HCT116 (cell line): Measurements from ENCODE around the gene EPS15. TPM values are rescaled to one million over a fixed set of nuclear protein-coding genes. Genes with fewer than 3 reads are reported as not detected.

ENCODE experiments used
- ATAC-seq: fragments of 200-7000 bp; cut with Tn5 transposase; 2 replicates; pipeline ENCODE4 v1.9.1; 2020; ENCODE audit warnings: mild to moderate bottlenecking, moderate library complexity
- BruUV-seq: library from RNA; stranded (reverse); fragments of 400-500 nt; replicated peaks from 2 replicates; lab custom pipeline; 2021; lab: Mats Ljungman, UMichigan
- CTCF ChIA-PET: fragments of 300-600 bp; sonication (Branson Sonifier 250); formaldehyde crosslinking; loops from one replicate; lab custom pipeline; 2021; ENCODE audit warnings: antibody characterized with exemption; lab: Charles Lee
- POLR2A ChIA-PET: fragments of 300-600, 350-600 bp; sonication (Branson Sonifier 250); formaldehyde crosslinking; loops from one replicate; lab custom pipeline; 2021; ENCODE audit warnings: antibody characterized with exemption; lab: Charles Lee
- RAD21 ChIA-PET, 2 experiments: fragments of 300-600 bp; sonication (Branson Sonifier 250); formaldehyde crosslinking; loops; one replicate each; lab custom pipeline; 2023; ENCODE audit warnings: low total read pairs in 2 of 2; ENCODE audit not compliant: uncharacterized antibody in 2 of 2, unreplicated experiment in 2 of 2, low non-redundant PET in 1 of 2; lab: Charles Lee
- DNase-seq: peaks from one replicate; pipeline ENCODE4 v3.0.0-alpha.2; 2010; ENCODE audit warnings: low read depth, low spot score
- H2AFZ ChIP-seq: fragments of 200-600 bp; shearing (Covaris generic), sonication (generic); 2 replicates; pipeline ENCODE4 v1.6.1; 2017; ENCODE audit warnings: low read depth, mixed run types, mixed read lengths, antibody characterized with exemption, low read length; ENCODE audit not compliant: poor library complexity, severe bottlenecking
- H3K27ac ChIP-seq: 2 replicates; pipeline ENCODE4 v1.5.1; 2012; ENCODE audit warnings: low read depth, low read length
- H3K27me3 ChIP-seq: fragments of 200-600 bp; sonication (generic); 2 replicates; pipeline ENCODE4 v1.6.1; 2016; ENCODE audit warnings: mixed run types, low read length, mixed read lengths; ENCODE audit not compliant: insufficient read depth
- H3K36me3 ChIP-seq, 2 experiments: fragments of 200-500 bp in 1 of 2; fragments of 200-600 bp in 1 of 2; sonication (Bioruptor generic) in 1 of 2; sonication (generic) in 1 of 2; 2 replicates each; pipeline versions ENCODE4 v1.5.1 to v1.6.1; 2014 to 2016; ENCODE audit warnings: low read length in 2 of 2, inconsistent platforms in 1 of 2, mixed read lengths in 1 of 2, mixed run types in 1 of 2; ENCODE audit not compliant: insufficient read depth in 2 of 2, control insufficient read depth in 1 of 2
- H3K4me1 ChIP-seq, 2 experiments: fragments of 200-600 bp in 1 of 2; sonication (generic) in 1 of 2; 2 replicates each; pipeline versions ENCODE4 v1.5.1 to v1.6.1; 2012 to 2017; ENCODE audit warnings: low read length in 2 of 2, inconsistent platforms in 1 of 2, mild to moderate bottlenecking in 1 of 2, mixed read lengths in 1 of 2, mixed run types in 1 of 2, moderate library complexity in 1 of 2; ENCODE audit not compliant: insufficient read depth in 2 of 2, control insufficient read depth in 1 of 2
- H3K4me2 ChIP-seq: fragments of 200-600 bp; sonication (generic); 2 replicates; pipeline ENCODE4 v1.6.1; 2017; ENCODE audit warnings: mixed run types, low read length, mixed read lengths
- H3K4me3 ChIP-seq, 2 experiments: fragments of 200-600 bp in 1 of 2; sonication (generic) in 1 of 2; replicated peaks in 1 of 2; 2 replicates each; pipeline ENCODE4 v1.5.1; 2011 to 2016; ENCODE audit warnings: low read length in 2 of 2, control low read depth in 1 of 2, low read depth in 1 of 2, mild to moderate bottlenecking in 1 of 2, mixed read lengths in 1 of 2, mixed run types in 1 of 2
- H3K79me2 ChIP-seq: fragments of 200-600 bp; sonication (generic); 2 replicates; pipeline ENCODE4 v1.6.1; 2017; ENCODE audit warnings: mild to moderate bottlenecking, mixed run types, low read length, moderate library complexity, mixed read lengths; ENCODE audit not compliant: insufficient read depth
- H3K9ac ChIP-seq: fragments of 200-600 bp; sonication (generic); 2 replicates; pipeline ENCODE4 v1.6.1; 2016; ENCODE audit warnings: low read length, mixed read lengths
- H3K9me2 ChIP-seq: fragments of 200-600 bp; sonication (generic), shearing (Covaris generic); 2 replicates; pipeline ENCODE4 v1.6.1; 2017; ENCODE audit warnings: mixed run types, mild to moderate bottlenecking, moderate library complexity; ENCODE audit not compliant: insufficient read depth
- H3K9me3 ChIP-seq, 2 experiments: fragments of 200-500 bp in 1 of 2; fragments of 200-600 bp in 1 of 2; sonication (Bioruptor generic) in 1 of 2; sonication (generic) in 1 of 2; 2 replicates each; pipeline ENCODE4 v1.6.1; 2014 to 2017; ENCODE audit warnings: low read length in 2 of 2, mixed read lengths in 2 of 2, inconsistent platforms in 1 of 2, low read depth in 1 of 2, mild to moderate bottlenecking in 1 of 2, mixed run types in 1 of 2, moderate library complexity in 1 of 2; ENCODE audit not compliant: control insufficient read depth in 1 of 2, insufficient read depth in 1 of 2
- H4K20me1 ChIP-seq: fragments of 200-600 bp; sonication (generic), shearing (Covaris generic); 2 replicates; pipeline ENCODE4 v1.6.1; 2017; ENCODE audit warnings: mixed run types, mild to moderate bottlenecking, moderate library complexity; ENCODE audit not compliant: insufficient read depth
- CBX3 ChIP-seq: IDR thresholded peaks from 2 replicates; pipeline ENCODE4 v1.6.1; 2012; ENCODE audit warnings: low read depth
- EZH2 ChIP-seq: fragments of 200-600 bp; sonication (generic); IDR thresholded peaks from 2 replicates; pipeline ENCODE4 v1.6.1; 2017; ENCODE audit warnings: antibody characterized with exemption, mixed run types
- SP1 ChIP-seq: IDR thresholded peaks from 2 replicates; pipeline ENCODE4 v1.6.1; 2012; ENCODE audit warnings: low read depth
- ZFX ChIP-seq: fragments of 450-650 bp; IDR thresholded peaks from 2 replicates; pipeline ENCODE4 v1.6.1; 2017
- intact Hi-C: fragments of 100-400 bp; cut with micrococcal nuclease; formaldehyde crosslinking; loops from 2 replicates; pipeline ENCODE4 v1.10.0; 2022
- total RNA-seq: library from RNA; stranded (reverse); gene quantifications from one replicate; pipeline ENCODE4 v1.2.1, GENCODE V29; 2021; ENCODE audit not compliant: unreplicated experiment
- TF ChIP-seq, protein P1 (sequence below): IDR thresholded peaks from 2 replicates; pipeline ENCODE4 v1.6.1; 2012
- TF ChIP-seq, protein P2 (sequence below): IDR thresholded peaks from 2 replicates; pipeline ENCODE4 v1.6.1; 2011; ENCODE audit warnings: mild to moderate bottlenecking, low read length, moderate library complexity; ENCODE audit not compliant: insufficient replicate concordance; ENCODE audit errors: extremely low read depth
- TF ChIP-seq, protein P3 (sequence below): IDR thresholded peaks from 2 replicates; pipeline ENCODE4 v1.6.1; 2012
- TF ChIP-seq, protein P4 (sequence below): IDR thresholded peaks from 2 replicates; pipeline ENCODE4 v1.6.1; 2012; ENCODE audit warnings: low read depth

EPS15 gene
- total RNA-seq, 1 experiment from 2014 or later: 41.2 TPM

DNA sequence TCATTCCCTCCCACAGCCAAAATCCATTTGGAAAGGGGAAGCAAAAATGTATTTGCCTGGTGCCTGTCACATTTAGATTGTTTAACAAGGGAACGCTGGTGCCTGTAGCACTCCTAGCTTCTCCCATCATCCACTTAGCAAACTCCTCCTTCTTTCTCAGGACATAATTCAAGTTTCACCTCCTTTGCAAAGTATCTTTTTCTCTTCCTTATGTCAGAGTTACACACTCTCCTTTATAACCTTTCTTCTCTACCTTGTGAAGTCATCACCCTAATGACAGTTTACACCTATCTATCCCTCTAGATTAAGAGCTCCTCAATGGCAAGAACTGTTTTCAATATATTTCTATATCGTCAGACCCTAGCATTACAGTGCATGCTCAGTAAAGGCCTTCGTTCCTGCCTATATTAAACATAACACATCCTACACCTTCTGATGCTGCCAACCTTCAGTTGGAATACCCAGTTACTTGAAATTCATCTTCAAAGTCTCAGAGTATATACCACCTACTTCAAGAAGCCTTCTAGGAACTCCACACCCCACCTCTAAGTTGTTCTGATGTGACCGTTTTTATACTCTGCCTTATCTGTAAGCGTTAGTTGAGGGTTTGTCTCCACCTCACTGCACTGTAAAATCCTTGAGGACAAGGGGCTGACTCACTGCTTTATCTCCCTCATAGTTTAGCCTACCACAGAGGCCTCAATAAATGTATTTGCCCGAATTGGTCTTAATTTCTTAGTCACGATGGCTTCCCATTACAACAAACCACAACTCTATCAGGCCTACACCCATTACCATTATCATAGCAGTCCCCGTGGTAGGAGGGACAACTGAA lies 1.0 kb upstream of the EPS15 start:
- Histone ChIP-seq H3K9ac (no peak overlapping the region), H3K4me2 (no peak overlapping the region), H3K79me2 (peaks cover 34% of the 10 kb centered on the region), H3K9me2 (no peaks in the 10 kb centered on the region), H3K27me3 (no peaks in the 10 kb centered on the region), H3K27ac (no peak overlapping the region), H3K9me3 (no peaks in the 10 kb centered on the region), H3K4me1 (peaks cover 5 to 8% of the 10 kb centered on the region in 2 experiments), H3K36me3 (no peaks in the 10 kb centered on the region), H2AFZ (no peak overlapping the region), H4K20me1 (no peaks in the 10 kb centered on the region), H3K4me3 (no peak overlapping the region)
- BruUV-seq: no TSS peak
- no peak for DNase-seq
- RAD21 ChIA-PET: no interaction called here
- intact Hi-C loops: no loop called here
- TF ChIP-seq CBX3 (no peak), SP1 (no peak), ZFX (no peak), EZH2 (no peak)
- TF ChIP-seq, protein P1, sequence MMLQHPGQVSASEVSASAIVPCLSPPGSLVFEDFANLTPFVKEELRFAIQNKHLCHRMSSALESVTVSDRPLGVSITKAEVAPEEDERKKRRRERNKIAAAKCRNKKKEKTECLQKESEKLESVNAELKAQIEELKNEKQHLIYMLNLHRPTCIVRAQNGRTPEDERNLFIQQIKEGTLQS: no peak
- TF ChIP-seq, protein P2, sequence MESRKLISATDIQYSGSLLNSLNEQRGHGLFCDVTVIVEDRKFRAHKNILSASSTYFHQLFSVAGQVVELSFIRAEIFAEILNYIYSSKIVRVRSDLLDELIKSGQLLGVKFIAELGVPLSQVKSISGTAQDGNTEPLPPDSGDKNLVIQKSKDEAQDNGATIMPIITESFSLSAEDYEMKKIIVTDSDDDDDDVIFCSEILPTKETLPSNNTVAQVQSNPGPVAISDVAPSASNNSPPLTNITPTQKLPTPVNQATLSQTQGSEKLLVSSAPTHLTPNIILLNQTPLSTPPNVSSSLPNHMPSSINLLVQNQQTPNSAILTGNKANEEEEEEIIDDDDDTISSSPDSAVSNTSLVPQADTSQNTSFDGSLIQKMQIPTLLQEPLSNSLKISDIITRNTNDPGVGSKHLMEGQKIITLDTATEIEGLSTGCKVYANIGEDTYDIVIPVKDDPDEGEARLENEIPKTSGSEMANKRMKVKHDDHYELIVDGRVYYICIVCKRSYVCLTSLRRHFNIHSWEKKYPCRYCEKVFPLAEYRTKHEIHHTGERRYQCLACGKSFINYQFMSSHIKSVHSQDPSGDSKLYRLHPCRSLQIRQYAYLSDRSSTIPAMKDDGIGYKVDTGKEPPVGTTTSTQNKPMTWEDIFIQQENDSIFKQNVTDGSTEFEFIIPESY: no peak
- TF ChIP-seq, protein P3, sequence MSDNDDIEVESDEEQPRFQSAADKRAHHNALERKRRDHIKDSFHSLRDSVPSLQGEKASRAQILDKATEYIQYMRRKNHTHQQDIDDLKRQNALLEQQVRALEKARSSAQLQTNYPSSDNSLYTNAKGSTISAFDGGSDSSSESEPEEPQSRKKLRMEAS: no peak
- TF ChIP-seq, protein P4, sequence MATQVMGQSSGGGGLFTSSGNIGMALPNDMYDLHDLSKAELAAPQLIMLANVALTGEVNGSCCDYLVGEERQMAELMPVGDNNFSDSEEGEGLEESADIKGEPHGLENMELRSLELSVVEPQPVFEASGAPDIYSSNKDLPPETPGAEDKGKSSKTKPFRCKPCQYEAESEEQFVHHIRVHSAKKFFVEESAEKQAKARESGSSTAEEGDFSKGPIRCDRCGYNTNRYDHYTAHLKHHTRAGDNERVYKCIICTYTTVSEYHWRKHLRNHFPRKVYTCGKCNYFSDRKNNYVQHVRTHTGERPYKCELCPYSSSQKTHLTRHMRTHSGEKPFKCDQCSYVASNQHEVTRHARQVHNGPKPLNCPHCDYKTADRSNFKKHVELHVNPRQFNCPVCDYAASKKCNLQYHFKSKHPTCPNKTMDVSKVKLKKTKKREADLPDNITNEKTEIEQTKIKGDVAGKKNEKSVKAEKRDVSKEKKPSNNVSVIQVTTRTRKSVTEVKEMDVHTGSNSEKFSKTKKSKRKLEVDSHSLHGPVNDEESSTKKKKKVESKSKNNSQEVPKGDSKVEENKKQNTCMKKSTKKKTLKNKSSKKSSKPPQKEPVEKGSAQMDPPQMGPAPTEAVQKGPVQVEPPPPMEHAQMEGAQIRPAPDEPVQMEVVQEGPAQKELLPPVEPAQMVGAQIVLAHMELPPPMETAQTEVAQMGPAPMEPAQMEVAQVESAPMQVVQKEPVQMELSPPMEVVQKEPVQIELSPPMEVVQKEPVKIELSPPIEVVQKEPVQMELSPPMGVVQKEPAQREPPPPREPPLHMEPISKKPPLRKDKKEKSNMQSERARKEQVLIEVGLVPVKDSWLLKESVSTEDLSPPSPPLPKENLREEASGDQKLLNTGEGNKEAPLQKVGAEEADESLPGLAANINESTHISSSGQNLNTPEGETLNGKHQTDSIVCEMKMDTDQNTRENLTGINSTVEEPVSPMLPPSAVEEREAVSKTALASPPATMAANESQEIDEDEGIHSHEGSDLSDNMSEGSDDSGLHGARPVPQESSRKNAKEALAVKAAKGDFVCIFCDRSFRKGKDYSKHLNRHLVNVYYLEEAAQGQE: no peak
- ATAC-seq: no peak
- CTCF ChIA-PET: no interaction called here
- POLR2A ChIA-PET: no interaction called here
